Measurements from ENCODE around the gene PCDHGA1.

PCDHGA1 gene

GRCh38 chr5:141484641-141485311 lies 154.5 kb downstream of the PCDHGA1 start, which contains the start of gene PCDHGC4:
Gene PCDHGC4 (plus strand): TSS chr5:141485030. CDS start chr5:141485174, 144 bp downstream.
- TF ChIP-seq CTCF (conservative IDR thresholded peaks at IDR 0.05; ENCODE audit: low read length): no peak
- H3K4me3 ChIP-seq (ENCODE audit: low read length): peak within 1 kb of the TSS; percentile 40
- DNase-seq (ENCODE audit: low read depth): no peak

GRCh38 chr5:141485321-141486055 lies 155.2 kb downstream of the PCDHGA1 start:
- H3K4me3 ChIP-seq (ENCODE audit: low read length): peak overlapping the region; percentile 40
- TF ChIP-seq CTCF (conservative IDR thresholded peaks at IDR 0.05; ENCODE audit: low read length): no peak
- no peak for DNase-seq (ENCODE audit: low read depth)

GRCh38 chr5:141486091-141486490 lies 155.8 kb downstream of the PCDHGA1 start:
- TF ChIP-seq CTCF (conservative IDR thresholded peaks at IDR 0.05; ENCODE audit: low read length): no peak
- no peak for DNase-seq (ENCODE audit: low read depth)
- no peak overlapping the region for H3K4me3 ChIP-seq (ENCODE audit: low read length)

- no peak overlapping the region for H3K4me3 ChIP-seq (ENCODE audit: low read length)
- no peak for TF ChIP-seq CTCF (conservative IDR thresholded peaks at IDR 0.05; ENCODE audit: low read length)
- DNase-seq (ENCODE audit: low read depth): no peak
Measured at GRCh38 chr5:141487131-141487530, 156.8 kb downstream of the PCDHGA1 start.

- no peak for TF ChIP-seq CTCF (conservative IDR thresholded peaks at IDR 0.05; ENCODE audit: low read length)
- H3K4me3 ChIP-seq (ENCODE audit: low read length): peak within 1 kb of the TSS; percentile 36
- peak; percentile 76 for DNase-seq (ENCODE audit: low read depth)
Measured at GRCh38 chr5:141488591-141489561, 158.6 kb downstream of the PCDHGA1 start, which contains the start of gene PCDHGC5. Gene PCDHGC5 (plus strand): TSS chr5:141489081. CDS start chr5:141489241, 160 bp downstream.

- DNase-seq (ENCODE audit: low read depth): no peak
- no peak overlapping the region for H3K4me3 ChIP-seq (ENCODE audit: low read length)
- TF ChIP-seq CTCF (conservative IDR thresholded peaks at IDR 0.05; ENCODE audit: low read length): no peak
Measured at GRCh38 chr5:141489841-141490240, 159.5 kb downstream of the PCDHGA1 start.
